HTR-8/SVneo (cell line): ENCODE measurements around the gene ADGRD1.

Experiments used
- DNase-seq: peaks from one replicate; pipeline ENCODE4 v3.0.0; 2011; ENCODE audit warnings: low spot score, mixed read lengths; ENCODE audit not compliant: insufficient read length
- FAIRE-seq: peaks from 2 replicates; lab custom pipeline; 2011; peaks lifted over from hg19 to GRCh38; lab: Jason Lieb, UNC

Gene ADGRD1

DNA sequence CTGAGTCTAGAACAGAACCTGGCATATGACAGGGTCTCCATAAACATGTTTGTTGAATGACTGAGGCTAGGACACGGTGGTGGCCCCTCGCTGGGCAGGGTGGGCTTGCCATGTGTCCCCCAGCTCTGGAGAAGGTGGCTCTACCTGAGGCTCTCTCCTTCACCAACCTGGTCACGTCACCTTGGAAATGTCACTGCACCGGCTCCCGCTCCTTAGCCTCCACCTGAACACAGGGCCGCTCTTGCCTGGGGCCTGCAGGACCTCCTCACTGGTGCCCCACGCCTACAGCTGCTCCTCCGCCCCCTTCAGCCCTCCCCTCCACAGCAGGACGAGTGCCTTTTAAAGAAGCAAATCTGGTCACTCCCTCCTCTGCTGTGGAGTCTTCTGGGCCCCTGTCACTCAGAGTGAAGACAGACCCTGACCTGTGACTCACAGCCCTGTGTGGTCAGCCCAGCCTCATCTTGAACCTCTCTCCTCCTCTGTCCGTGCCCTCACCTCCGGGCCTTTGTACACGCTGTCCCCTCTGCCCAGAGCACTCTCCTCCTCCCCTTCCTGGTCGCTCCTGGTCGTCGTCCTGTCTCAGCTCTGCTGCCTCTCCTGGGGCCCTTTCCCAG lies 81.0 kb downstream of the ADGRD1 start:
- no peak for DNase-seq
- FAIRE-seq = no peak

DNA sequence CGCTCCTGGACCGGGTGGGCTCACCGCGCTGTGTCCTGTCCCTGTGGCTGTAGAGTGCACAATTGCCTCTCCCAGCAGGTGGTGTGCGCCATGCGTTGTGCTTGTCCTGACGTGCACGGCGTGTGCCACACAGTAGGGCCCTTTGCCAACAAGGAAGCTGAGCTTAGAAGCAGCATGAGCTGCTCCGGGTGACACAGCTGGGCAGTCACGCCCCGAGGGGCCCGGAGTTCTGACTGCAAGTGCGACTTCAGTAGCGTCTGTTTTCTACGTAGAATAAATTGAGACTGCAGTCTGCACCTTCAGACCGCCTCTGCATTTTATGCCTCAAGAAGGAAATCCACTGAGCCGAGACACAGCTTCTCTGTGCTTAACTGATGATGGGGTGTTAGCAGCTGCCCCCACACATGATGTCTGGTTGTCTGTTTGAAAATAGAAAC lies 81.6 kb downstream of the ADGRD1 start:
- no peak for DNase-seq
- FAIRE-seq = no peak

DNA sequence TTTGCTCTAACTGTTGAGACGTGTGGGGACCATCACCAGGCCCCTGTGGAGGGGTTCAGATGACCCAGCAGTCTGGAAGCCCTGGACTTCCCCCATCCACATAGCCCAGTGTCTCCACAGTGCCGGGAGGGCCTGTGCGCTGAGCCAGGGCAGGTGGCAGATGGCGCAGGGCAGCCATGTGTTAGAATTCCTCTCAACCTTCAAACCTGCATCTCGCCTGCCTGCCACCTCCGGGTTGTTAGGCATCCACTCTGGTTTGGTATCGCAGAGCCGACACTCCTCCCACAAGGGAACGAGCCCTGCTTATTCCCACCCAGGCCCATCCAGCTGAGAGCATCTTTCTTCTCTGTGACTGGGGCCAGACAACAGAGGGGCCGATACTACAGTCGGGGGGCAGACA lies 84.5 kb downstream of the ADGRD1 start:
- no peak for FAIRE-seq
- DNase-seq = no peak

DNA sequence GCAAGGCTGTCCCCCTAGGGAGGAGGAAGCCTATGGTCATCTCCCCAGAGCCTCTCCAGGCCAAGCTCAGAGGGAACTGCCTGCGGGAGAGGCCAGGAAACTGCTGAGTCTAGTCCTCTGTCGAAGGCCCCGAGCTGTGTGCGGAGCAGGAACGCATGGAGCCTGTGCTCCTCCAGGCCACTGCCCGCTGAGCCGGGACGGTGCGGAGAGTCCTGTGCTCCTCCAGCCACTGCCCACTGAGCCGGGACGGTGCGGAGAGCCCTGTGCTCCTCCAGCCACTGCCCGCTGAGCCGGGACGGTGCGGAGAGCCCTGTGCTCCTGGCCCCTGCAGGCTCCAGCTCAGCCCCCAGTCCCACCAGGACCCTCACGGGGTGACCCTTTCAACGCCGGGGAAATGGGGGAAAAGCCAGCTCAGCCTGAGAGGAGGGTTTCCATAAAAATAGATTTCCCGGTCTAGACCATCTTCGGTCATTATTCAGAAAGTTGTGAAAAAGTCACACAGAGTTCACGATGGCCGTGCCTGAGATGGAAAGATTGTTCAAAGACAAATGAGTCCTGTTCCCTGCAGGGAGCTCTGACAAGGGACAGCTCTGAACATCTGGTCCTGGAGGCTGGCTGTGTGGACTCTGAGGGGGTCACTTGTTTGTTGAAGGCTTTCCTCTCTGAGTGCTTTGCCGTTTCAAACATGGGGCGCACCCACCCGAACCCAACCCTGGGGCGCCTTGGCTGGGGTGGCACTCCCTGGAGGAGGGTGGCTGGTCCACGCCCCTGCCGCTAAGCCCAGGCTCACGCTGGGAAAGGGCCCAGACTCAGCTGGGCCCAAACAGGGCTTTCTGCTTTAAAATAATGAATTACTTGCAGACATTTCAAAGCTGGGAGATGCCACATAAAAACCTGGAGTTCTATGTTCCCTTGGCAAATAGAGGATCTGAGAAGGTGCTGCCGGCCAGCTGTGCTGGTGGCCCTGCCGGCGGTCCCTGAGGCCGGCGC lies 85.5 kb downstream of the ADGRD1 start:
- DNase-seq (no peak), FAIRE-seq (no peak)

DNA sequence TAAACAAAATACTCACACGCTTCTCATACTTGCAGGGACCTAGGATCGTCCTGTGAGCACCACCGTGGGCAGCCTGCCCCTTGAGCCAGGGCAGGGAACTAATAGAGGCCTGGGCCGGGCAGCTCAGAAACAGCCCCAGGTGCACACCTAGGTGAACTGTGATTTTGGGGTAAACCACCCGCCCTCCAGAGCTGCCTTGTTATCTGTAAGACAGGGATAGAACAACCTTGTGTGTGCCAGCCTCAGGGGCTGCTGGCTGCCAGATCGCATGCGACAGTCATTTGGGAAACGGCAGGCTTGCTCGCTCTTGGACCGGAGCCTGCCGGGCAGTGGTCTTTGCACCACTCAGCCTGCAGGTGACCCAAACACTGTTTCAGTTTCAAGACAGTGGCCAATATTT lies 86.8 kb downstream of the ADGRD1 start:
- FAIRE-seq (no peak), DNase-seq (no peak)

DNA sequence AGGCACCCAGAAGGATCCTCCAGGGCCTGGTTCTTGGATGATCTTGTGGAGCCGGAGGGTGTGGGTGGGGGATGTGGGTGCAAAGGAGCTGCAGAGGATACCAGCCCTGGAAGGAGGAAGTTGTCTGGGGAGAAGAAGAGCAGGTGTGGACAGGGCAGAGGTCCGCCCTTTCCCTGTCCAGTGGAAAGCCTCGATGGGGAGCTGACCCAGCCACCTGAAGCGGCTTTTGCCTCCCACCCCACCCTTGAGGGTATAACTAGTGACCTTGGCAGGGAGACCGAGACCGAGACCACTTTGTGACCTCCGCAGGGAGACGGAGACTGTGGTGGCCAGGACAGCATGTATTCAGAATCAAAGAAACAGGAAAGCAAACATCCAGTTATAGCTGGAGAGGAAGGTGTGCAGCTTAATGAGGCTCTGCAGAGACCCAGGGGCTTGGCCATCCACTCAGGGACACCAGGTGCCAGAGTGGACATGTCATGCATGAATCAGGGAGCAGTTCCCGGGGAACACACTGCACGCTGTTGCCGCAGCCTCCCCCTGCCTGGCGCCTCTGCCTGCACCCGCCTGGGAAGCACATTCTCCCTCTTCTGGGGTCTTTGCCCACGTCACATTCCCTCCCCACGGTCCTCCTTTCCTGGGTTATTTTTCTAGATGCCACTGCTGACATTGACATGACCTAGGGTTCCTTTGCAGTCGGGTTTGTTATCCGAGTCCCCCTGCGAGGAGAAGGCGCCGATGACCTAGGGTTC lies 87.7 kb downstream of the ADGRD1 start:
- no peak for FAIRE-seq

DNA sequence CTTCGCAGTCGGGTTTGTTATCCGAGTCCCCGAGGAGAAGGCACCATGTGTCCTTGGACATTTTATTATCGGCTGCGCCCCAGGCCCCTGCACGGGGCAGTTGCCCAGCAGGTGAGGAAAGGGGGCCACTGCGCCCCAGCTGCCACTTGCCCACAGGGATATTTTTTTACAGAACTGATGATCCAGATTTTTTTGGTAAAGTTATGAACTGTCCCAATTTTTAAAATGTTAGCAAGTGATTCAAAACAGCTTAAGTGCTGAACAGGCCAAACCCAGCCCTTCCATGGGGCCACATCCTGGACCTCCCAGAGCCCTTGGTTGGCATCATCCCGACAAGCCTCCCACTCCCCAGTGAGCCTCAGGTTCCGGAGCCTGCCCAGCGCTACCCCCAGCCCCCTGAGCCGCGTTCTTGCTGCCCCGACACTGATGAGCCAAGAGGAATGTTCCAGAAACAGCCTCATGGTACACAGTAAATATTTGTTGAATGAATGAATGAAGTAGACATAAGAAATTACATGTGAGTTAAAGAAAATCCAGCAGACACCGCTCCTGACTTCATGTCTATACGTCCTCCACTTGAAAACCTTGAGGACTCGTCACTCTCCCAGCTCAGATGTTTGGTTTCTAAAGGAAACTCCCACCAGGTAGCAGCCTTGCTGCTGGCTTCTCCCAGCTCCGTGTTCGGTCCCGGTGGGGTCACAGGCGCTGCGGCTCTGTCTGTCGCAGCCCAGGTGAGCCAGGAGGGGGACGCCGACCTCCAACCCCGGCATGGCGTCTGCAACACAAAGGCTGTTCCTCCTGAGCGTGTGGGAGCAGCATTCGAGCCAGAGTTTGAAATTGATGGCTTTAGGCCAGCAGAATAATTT lies 88.5 kb downstream of the ADGRD1 start:
- no peak for FAIRE-seq

More for the DNA sequence above, 87.7 kb downstream of the ADGRD1 start:
- no peak for DNase-seq

DNA sequence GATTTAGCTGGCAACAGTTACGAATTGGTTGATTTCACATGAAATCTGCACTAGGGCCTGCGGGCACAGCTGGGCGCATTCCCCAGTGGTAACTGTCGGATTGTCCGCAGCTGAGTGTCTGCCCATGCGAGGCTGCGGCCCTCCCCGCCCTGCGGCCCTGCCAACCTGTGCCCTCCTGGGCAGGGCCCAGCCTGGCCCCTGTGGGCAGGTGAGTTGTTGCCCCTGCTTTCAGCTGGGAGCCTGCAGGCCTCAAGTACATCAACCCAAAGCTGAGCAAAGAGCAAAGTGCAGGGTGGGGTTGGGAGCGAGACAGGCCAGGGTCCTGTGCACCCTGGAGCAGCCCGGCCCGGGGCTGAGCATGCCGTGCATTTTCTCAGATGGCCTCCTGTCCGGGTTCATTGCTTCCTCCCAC lies 89.1 kb downstream of the ADGRD1 start:
- FAIRE-seq = no peak
- no peak for DNase-seq

More for the DNA sequence above, 88.5 kb downstream of the ADGRD1 start:
- no peak for DNase-seq

DNA sequence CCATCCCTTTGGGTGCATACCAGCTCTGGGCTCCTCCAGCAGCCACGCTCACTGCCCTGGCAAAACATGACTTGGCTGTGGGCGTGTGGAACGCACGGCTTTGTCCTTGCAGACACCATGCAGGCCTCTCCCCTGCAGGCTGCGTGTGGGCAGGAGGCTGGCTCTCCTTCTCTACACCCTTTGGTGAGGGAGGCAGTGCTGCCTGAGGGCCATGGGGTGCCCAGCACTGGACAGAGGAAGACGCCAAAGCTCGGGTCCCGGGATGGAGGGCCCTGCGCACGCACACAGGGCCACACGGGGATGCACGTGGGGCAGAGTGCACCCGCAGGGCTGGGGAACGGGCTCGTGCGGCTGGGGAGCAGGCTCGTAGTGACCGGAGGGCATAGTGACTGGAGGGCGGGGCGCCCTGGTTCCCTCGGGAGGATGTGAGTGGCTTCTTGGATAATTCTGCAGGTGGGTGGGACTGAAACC lies 89.7 kb downstream of the ADGRD1 start:
- no peak for FAIRE-seq
- no peak for DNase-seq

DNA sequence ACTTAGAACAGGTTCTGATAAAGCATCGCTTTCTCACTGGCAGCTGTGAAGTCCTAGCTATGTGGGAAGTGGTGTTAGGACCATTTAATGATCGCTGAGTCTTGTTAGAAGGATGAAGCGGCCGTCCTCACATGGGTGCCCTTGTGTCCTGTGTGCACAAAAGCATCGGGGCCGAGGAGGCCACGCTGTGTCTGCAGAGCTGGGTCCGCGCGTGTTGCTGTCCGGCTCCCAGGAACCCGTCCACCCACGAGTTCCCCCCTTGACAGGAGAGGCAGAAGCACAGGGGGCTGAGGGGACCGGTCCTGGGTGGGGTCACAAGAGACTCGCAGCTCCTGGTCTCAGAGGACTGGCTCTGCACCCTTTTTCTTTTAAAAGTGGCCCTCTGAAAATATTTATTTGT lies 90.4 kb downstream of the ADGRD1 start:
- DNase-seq (no peak), FAIRE-seq (no peak)

DNA sequence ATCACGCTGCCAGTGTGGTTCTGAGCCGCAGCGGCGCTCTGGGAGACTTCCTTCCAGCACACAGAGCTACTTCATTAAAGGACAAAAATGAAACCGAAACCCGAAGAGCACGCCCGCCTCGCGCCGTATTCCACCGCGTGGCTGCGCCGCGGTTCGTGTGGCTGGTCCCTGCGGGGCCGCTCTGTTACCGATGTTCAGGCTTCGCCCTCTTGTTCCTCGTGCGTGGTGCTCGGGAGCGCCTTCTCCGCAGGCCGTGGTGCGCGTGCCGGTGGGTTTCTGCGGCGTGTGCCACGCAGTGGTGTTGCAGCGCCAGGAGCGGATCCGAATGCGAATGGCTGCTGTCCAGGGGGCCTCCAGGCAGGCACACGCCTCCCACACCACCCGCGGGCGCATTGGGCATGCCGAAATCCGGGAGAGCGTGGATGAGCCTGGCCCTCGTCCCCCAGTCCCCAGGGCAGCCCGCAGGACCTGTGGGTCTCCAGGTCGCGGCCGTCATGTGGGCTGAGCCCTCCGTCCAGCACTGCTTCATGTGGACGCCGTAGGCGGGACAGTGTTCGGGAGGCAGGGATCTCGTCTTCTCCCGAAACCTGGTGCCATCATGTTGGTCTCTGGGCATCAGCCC lies 91.2 kb downstream of the ADGRD1 start:
- no peak for FAIRE-seq
- no peak for DNase-seq

DNA sequence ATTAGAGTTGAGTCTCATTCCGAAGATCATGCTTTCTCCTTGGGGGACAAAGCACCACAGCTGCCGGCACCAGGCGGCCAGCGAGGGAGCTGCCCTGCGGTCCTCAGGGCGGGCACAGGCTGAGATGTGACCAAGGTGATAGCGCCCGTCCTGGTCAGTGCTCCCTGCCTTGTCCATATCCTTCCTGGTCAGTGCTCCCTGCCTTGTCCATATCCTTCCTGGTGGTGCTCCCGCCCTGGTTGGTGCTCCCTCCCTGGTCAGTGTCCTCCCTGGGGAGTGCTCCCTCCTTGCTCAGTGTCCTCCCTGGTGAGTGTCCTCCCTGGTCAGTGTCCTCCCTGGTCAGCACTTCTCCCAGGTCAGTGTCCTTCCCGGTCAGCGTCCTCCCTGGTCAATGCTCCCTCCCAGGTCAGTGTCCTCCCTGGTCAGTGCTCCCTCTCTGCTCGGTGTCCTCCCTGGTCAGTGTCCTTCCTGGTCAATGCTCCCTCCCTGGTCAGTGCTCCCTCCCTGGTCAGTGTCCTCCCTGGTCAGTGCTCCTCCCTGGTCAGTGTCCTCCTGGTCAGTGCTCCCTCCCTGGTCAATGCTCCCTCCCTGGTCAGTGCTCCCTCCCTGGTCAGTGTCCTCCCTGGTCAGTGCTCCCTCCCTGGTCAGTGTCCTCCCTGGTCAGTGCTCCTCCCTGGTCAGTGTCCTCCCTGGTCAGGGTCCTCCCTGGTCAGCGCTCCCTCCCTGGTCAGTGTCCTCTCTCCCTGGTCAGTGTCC lies 92.2 kb downstream of the ADGRD1 start:
- FAIRE-seq = peak; percentile 88
- no peak for DNase-seq

DNA sequence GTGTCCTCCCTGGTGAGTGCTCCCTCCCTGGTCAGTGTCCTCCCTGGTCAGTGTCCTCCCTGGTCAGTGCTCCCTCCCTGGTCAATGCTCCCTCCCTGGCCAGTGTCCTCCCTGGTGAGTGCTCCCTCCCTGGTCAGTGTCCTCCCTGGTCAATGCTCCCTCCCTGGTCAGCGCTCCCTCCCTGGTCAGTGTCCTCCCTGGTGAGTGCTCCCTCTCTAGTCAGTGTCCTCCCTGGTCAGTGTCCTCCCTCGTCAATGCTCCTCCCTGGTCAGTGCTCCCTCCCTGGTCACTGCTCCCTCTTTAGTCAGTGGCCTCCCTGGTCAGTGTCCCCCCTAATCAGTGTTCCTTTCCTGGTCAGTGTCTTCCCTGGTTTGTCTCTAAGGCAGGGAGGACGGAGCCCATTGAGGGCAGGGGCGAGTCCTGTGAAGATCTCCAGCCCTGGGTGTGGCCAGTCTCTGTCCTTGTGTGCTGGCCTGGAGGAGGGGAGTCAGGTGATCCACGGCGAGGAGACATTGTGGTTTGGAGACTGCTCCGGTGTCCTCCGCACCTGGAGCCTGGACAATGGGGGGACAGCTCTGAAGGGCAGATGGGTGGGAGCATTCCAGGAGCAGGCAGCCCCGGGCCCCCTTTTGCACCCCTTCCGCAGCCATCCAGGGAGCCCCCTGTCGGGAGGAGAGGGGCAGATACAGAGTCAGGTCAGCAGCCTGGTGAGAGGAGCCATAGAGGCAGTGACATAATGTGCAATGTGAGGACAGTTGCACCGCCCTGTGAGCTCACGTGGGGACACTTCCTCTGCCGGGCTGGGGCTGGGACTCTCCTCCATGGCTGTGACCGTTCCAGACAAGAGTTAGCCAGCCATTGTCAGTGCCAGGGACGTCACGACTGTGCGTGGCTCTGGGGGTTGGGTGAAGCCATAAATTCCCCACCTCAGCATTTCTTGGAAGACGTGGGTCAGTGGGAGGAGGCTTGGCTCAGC lies 93.4 kb downstream of the ADGRD1 start:
- FAIRE-seq (peak; percentile 31), DNase-seq (no peak)

DNA sequence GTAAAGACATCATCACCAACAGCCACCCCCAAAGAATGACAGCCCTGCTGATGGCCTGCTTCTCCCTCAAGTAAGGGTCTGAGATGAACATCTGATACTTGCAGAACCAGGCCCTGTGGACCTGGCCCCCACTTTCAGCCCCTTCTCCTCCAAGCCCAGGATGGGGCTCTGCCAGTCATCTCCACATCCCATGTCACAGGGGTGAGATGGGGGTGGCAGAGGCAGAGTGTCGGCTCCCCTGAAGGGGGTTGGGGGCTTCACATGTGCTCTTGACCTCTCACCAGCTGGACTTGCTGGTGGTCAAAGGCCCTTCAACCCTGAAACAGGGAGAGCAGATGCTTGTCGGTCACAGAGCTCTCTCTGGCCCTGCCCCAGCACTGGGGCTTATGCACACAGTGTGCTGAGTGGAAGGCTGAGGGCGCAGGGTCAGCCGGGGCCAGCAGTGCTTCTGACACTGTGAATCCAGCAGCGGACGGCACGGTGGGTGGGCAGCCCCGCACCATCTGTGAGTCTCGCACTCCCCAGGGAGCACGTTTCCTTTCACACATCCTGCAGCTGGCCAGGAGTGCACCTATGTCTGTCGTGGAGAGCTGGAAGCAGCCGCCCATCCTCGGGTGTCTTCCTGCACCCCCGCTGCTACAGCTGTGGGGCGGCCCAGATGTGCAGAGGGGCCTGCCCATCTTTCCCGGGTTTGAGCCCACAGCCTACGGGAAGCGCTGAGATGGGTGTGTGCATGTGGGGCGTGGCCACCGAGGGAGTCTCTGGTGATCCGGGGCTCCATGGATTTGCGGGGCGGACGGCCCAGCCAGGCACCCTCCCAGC lies 94.3 kb downstream of the ADGRD1 start:
- DNase-seq (no peak), FAIRE-seq (no peak)

DNA sequence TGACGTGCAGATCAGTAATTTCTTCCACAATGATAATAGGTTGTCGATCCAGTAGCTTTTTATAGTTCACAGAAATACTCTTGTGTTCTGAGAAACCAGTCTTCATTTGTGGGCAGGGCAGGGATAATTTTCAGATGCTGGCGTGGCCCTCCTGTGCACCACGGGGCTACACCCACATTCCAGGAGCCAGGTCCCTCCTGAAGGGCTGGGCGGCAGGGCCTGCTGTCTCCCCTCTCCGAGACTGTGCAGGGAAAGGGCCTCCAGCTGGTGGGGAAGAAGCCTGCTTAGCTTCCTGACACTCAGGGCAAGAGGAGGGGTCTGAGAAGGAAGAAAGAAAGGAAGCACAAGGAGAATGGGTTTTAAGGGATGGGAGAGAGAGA lies 94.9 kb downstream of the ADGRD1 start:
- DNase-seq (no peak), FAIRE-seq (no peak)

DNA sequence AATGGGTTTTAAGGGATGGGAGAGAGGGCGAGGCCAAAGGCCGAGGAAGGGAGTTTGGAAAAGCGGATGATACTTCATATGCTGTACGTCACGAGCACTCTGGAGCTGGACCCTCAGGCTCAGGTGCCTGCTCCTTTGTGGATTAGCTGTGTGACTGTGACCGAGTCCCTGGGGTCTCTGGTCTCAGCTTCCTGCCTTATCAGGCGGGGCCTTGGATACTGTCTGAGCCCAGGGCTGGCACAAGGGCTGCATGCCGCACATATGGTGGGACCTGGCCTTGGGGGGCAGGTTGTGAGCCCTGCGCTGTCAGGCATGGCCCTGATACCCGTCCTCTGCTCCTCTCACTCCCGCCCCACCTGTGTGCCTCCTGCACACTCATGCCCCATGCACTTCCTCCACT lies 95.3 kb downstream of the ADGRD1 start:
- FAIRE-seq = no peak
- no peak for DNase-seq
